ENCODE measurements around the gene PPP1R3G.

DNA sequence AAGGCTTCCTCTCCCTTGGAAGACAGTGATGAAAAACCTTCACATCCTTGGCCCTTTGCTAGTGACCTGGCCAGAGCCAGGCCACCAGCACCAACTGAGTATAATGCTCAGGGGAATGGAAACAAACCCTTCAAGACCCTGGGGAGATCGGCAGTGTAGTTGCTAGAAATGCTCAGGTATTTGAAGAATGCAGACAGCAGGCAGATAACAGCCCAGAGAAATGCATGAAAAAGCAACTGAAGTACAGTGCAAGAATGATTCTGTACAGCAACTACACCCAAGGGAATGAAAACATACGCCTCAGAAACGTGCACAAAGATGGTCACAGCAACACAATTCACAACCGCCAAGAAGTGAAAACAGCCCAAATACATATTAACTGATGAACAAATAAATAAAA is 41.1 kb downstream of the PPP1R3G start:
- TF ChIP-seq POLR2A (IDR thresholded peaks at IDR 0.05), result no peak
- TF ChIP-seq, protein P1, sequence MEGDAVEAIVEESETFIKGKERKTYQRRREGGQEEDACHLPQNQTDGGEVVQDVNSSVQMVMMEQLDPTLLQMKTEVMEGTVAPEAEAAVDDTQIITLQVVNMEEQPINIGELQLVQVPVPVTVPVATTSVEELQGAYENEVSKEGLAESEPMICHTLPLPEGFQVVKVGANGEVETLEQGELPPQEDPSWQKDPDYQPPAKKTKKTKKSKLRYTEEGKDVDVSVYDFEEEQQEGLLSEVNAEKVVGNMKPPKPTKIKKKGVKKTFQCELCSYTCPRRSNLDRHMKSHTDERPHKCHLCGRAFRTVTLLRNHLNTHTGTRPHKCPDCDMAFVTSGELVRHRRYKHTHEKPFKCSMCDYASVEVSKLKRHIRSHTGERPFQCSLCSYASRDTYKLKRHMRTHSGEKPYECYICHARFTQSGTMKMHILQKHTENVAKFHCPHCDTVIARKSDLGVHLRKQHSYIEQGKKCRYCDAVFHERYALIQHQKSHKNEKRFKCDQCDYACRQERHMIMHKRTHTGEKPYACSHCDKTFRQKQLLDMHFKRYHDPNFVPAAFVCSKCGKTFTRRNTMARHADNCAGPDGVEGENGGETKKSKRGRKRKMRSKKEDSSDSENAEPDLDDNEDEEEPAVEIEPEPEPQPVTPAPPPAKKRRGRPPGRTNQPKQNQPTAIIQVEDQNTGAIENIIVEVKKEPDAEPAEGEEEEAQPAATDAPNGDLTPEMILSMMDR (IDR thresholded peaks at IDR 0.05), result no peak

Measured in lower leg skin (tissue), 3 donors.